HL-60 (cell line): ENCODE data around the gene CUTA.

Experiments used
- CTCF ChIP-seq: IDR thresholded peaks from one replicate; pipeline ENCODE4 v1.5.1; 2011; ENCODE audit warnings: low read length, control low read depth, inconsistent platforms; ENCODE audit not compliant: insufficient read depth
- REST ChIP-seq: IDR thresholded peaks from 2 replicates; pipeline ENCODE4 v1.6.1; 2012; ENCODE audit warnings: low read depth; ENCODE audit not compliant: insufficient replicate concordance
- SPI1 ChIP-seq: IDR thresholded peaks from 2 replicates; pipeline ENCODE4 v1.6.1; 2012; ENCODE audit warnings: low read depth, mild to moderate bottlenecking, borderline replicate concordance

DNA sequence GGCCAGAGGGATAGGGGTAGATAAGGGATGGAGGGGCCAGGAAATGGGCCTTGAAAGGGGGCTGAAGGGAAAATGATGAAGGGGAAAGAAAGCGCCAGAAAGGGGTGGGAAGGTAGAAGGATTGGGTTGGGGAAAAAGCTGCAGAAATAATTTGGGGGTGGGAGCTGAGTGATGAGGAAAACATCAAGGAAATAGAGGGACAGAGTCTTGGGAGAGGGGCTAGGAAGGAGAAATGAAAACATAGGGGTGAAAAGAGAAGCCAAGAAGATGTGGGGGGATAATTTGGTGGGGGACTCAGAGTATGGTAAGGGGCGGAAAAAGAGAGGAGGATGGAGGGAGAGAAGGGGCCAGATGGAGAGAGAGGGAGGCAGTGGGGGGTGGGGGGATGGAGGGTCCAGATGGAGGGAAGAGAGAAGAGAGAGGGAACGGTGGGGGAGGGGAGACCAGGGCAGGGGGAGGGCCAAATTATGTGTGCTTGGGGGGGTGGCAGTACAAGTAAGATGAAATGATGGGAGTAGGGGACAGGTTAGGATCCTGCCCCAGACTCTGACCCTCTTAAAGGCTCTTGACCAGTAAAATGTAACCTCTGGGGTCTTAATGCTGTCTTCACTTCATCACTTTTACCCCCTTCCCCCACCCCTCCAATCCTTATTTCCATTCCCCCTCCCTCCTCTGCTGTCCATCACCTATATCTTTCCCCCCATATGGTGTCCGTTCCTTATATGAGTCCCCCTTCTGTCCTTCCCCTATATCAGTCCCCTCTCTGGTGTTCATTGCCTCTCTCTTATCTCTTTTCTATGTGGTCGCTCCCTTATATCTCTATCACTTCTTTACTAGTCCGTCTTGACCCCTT is 2.8 kb upstream of the CUTA start:
- TF ChIP-seq SPI1 (no peak), REST (no peak), CTCF (no peak)
